Caco-2 (cell line): Measurements from ENCODE around the gene TSSK6. TPM values are rescaled to one million over a fixed set of nuclear protein-coding genes. Genes with fewer than 3 reads are reported as not detected.

Experiments
- BruUV-seq: library from RNA; stranded (reverse); fragments of 400-500 nt; replicated peaks from 2 replicates; lab custom pipeline; 2021; lab: Mats Ljungman, UMichigan
- CTCF ChIA-PET: fragments of 300-600 bp; sonication (Branson Sonifier 250); formaldehyde crosslinking; loops from one replicate; lab custom pipeline; 2022; ENCODE audit warnings: antibody characterized with exemption; lab: Charles Lee
- POLR2A ChIA-PET: fragments of 300-600 bp; sonication (Branson Sonifier 250); formaldehyde crosslinking; loops from one replicate; lab custom pipeline; 2022; ENCODE audit warnings: antibody characterized with exemption; lab: Charles Lee
- DNase-seq, 2 experiments: peaks; one replicate each; pipeline versions ENCODE4 v3.0.0 to v3.0.0-alpha.2; 2020 to 2022
- H3K27me3 ChIP-seq: replicated peaks from 2 replicates; pipeline ENCODE4 v1.6.0; 2011; ENCODE audit warnings: low read length; ENCODE audit not compliant: control insufficient read depth, insufficient read depth
- H3K36me3 ChIP-seq: 2 replicates; pipeline ENCODE4 v1.5.1; 2011; ENCODE audit warnings: low read length; ENCODE audit not compliant: control insufficient read depth, insufficient read depth
- H3K4me1 ChIP-seq: fragments of 250-450 bp; sonication (Bioruptor Pico); 2 replicates; pipeline ENCODE4 v1.5.1; 2020; ENCODE audit warnings: mild to moderate bottlenecking
- H3K4me3 ChIP-seq: 2 replicates; pipeline ENCODE4 v1.5.1; 2011; ENCODE audit warnings: low read depth, mild to moderate bottlenecking, control low read depth, low read length
- H3K9me3 ChIP-seq: fragments of 250-450 bp; sonication (Bioruptor Pico); 2 replicates; pipeline ENCODE4 v1.5.1; 2020; ENCODE audit warnings: mild to moderate bottlenecking, moderate library complexity
- H3K27ac Mint-ChIP-seq: one replicate; pipeline ENCODE4 v1.8.0; 2022; ENCODE audit warnings: mixed read lengths; ENCODE audit not compliant: unreplicated experiment
- H3K27me3 Mint-ChIP-seq: one replicate; pipeline ENCODE4 v1.8.0; 2022; ENCODE audit warnings: mixed read lengths; ENCODE audit not compliant: insufficient read depth, unreplicated experiment
- H3K36me3 Mint-ChIP-seq: one replicate; pipeline ENCODE4 v1.8.0; 2022; ENCODE audit warnings: mild to moderate bottlenecking, mixed read lengths; ENCODE audit not compliant: insufficient read depth, unreplicated experiment
- H3K4me1 Mint-ChIP-seq: one replicate; pipeline ENCODE4 v1.8.0; 2022; ENCODE audit warnings: low read depth, mixed read lengths; ENCODE audit not compliant: unreplicated experiment
- H3K4me3 Mint-ChIP-seq: one replicate; pipeline ENCODE4 v1.8.0; 2022; ENCODE audit warnings: mild to moderate bottlenecking, moderate library complexity, mixed read lengths; ENCODE audit not compliant: unreplicated experiment
- H3K9me3 Mint-ChIP-seq: one replicate; pipeline ENCODE4 v1.8.0; 2022; ENCODE audit warnings: mixed read lengths; ENCODE audit not compliant: unreplicated experiment
- intact Hi-C: fragments of 100-400 bp; cut with micrococcal nuclease; formaldehyde crosslinking; loops from one replicate; pipeline ENCODE4 v1.10.0; 2022; ENCODE audit not compliant: unreplicated experiment
- total RNA-seq: library from RNA; stranded (reverse); gene quantifications from 2 replicates; pipeline ENCODE4 v1.2.3, GENCODE V29; 2022
- TF ChIP-seq, protein P1 (sequence below), 2 experiments: fragments of 200-600 bp in 1 of 2; IDR thresholded peaks; 1 replicate in 1 of 2; 2 replicates in 1 of 2; pipeline versions ENCODE4 v1.5.1 to v1.8.0; 2011 to 2022; ENCODE audit warnings: antibody characterized with exemption in 1 of 2, control low read depth in 1 of 2, inconsistent platforms in 1 of 2, low read depth in 1 of 2, low read length in 1 of 2, mild to moderate bottlenecking in 1 of 2, moderate library complexity in 1 of 2; ENCODE audit not compliant: insufficient read depth in 1 of 2, severe bottlenecking in 1 of 2, unreplicated experiment in 1 of 2

Gene TSSK6
- total RNA-seq, 1 experiment from 2014 or later = 3.8 TPM

DNA sequence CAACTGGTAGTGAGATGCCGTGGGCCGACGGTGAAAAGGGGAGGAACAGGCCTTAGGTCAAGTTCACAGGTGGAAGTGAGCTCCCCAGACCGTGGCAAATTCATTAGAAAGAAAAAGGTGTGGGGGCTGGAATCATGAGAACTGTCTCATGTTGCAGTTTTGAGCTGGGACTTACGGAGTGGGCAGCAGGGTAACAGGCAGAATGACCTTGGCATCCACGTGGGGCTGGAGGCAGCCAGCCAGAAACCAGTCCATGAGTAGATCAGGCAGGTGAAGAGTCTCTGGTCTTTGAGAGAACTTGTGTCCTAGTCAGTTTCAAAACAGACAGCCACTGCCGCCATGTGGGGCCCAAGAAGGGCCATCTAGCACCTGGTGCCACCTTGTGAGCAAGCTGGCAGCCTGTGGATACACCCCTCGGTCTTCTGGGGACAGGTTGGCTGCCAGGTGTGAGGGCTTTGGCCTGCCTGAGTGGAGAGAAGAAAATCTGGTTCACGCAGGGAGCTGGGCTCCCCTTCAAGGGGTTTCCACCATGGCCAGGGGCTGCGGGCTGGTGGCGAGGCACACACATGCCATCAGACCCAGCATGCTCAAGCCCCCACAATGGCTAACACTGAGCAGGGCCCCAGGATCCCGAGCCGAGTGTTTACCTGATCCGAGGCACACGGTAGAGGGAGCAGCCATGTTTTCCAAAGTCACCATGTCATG, 23.9 kb downstream of the TSSK6 start:
- Histone ChIP-seq H3K27me3 (no peaks in the 10 kb centered on the region), H3K4me3 (no peak overlapping the region), H3K4me1 (peaks cover 19% of the 10 kb centered on the region), H3K36me3 (peaks cover 2% of the 10 kb centered on the region; the same call in 1 of the 2 replicates), H3K9me3 (no peaks in the 10 kb centered on the region)
- H3K27ac Mint-ChIP-seq = no peak overlapping the region
- no peaks in the 10 kb centered on the region for H3K27me3 Mint-ChIP-seq
- BruUV-seq = no TSS peak
- intact Hi-C loops = loop anchor here (2.0 kb wide), 1 partner anchor 91 kb away; no protein-coding TSS in a partner anchor
- H3K4me3 Mint-ChIP-seq = no peak overlapping the region
- CTCF ChIA-PET = interaction anchor here (1.4 to 2.0 kb wide), 2 partner anchors 86 to 125 kb away, joined by 13 to 26 read pairs; partner anchors contain the start of gene GATAD2A
- TF ChIP-seq, protein P1, sequence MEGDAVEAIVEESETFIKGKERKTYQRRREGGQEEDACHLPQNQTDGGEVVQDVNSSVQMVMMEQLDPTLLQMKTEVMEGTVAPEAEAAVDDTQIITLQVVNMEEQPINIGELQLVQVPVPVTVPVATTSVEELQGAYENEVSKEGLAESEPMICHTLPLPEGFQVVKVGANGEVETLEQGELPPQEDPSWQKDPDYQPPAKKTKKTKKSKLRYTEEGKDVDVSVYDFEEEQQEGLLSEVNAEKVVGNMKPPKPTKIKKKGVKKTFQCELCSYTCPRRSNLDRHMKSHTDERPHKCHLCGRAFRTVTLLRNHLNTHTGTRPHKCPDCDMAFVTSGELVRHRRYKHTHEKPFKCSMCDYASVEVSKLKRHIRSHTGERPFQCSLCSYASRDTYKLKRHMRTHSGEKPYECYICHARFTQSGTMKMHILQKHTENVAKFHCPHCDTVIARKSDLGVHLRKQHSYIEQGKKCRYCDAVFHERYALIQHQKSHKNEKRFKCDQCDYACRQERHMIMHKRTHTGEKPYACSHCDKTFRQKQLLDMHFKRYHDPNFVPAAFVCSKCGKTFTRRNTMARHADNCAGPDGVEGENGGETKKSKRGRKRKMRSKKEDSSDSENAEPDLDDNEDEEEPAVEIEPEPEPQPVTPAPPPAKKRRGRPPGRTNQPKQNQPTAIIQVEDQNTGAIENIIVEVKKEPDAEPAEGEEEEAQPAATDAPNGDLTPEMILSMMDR (IDR thresholded peaks at IDR 0.05; ENCODE audit: insufficient read depth in 1 of 2, low read depth in 1 of 2, low read length in 1 of 2, severe bottlenecking in 1 of 2, unreplicated experiment in 1 of 2) = no peak
- H3K36me3 Mint-ChIP-seq = peaks cover 87% of the 10 kb centered on the region
- H3K9me3 Mint-ChIP-seq = no peaks in the 10 kb centered on the region
- DNase-seq = no peak
- POLR2A ChIA-PET = no interaction called here
- H3K4me1 Mint-ChIP-seq = peaks cover 6% of the 10 kb centered on the region

DNA sequence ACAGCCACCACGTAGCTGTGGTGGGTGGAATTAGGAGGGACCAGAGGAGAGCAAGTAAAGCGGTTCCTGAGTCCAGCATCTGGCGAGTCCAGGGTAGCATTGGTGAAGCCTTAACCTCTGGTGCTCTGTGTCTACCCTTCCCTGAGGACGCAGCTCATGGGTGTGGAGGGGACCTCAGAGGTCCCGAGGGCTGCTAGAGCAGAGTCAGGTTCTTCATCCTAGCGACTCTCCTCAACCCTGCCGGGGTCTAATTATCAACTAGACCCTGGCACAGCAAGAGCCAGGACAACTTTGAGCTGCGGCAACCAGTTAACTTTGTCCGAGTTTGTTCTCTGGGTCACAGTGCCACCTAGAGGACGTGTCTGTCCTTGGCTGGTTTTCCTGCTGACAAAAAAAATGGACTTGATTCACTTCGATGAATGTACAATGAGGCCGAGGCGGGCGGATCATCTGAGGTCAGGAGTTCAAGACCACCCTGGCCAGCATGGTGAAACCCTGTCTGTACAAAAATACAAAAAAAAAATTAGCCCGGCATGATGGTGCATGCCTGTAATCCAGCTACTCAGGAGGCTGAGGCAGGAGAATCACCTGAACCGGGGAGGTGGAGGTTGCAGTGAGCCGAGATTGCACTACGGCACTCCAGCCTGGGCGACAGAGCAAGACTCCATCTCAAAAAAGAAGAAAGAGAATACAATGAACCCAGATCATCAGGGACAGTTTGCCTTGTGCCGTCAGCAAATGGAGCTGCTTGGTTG, 25.0 kb downstream of the TSSK6 start:
- POLR2A ChIA-PET = interaction anchor here (0.5 to 0.6 kb wide), 3 partner anchors 78 to 631 kb away, joined by 3 to 5 read pairs (median 4); no protein-coding TSS in a partner anchor
- H3K9me3 Mint-ChIP-seq = no peaks in the 10 kb centered on the region
- intact Hi-C loops = loop anchor here (1.0 to 2.0 kb wide), 4 partner anchors 90 to 169 kb away; no protein-coding TSS in a partner anchor

More for the DNA sequence above, 25.0 kb downstream of the TSSK6 start:
- Mint-ChIP-seq H3K4me3 (no peak overlapping the region), H3K27me3 (no peaks in the 10 kb centered on the region), H3K27ac (peak overlapping the region; percentile 73), H3K4me1 (peaks cover 6% of the 10 kb centered on the region), H3K36me3 (peaks cover 82% of the 10 kb centered on the region)
- peaks cover 19% of the 10 kb centered on the region for H3K4me1 ChIP-seq
- H3K36me3 ChIP-seq = no peaks in the 10 kb centered on the region; the same call in none of the 2 replicates
- DNase-seq = peak; percentile 71 to 77
- H3K9me3 ChIP-seq = no peaks in the 10 kb centered on the region
- TF ChIP-seq, protein P1 (IDR thresholded peaks at IDR 0.05; ENCODE audit: insufficient read depth in 1 of 2, low read depth in 1 of 2, low read length in 1 of 2, severe bottlenecking in 1 of 2, unreplicated experiment in 1 of 2) = peak; percentile 75
- no peak overlapping the region for H3K4me3 ChIP-seq
- BruUV-seq = no TSS peak
- no peaks in the 10 kb centered on the region for H3K27me3 ChIP-seq
- CTCF ChIA-PET = interaction anchor here (0.7 to 2.0 kb wide), 10 partner anchors 15 to 148 kb away, joined by 3 to 26 read pairs (median 4); partner anchors contain the start of gene GATAD2A
